C4-2B (cell line): Measurements from ENCODE around the gene STAMBPL1.

Source experiments
- ZFX ChIP-seq: fragments of 450-650 bp; IDR thresholded peaks from 2 replicates; pipeline ENCODE4 v1.6.1; 2017
- TF ChIP-seq, protein P1 (sequence below): fragments of 450-650 bp; conservative IDR thresholded peaks from 2 replicates; pipeline ENCODE4 v1.5.1; 2017; ENCODE audit warnings: mild to moderate bottlenecking

GRCh38 chr10:88962336-88962735 lies 82.3 kb downstream of the STAMBPL1 start:
- TF ChIP-seq, protein P1, sequence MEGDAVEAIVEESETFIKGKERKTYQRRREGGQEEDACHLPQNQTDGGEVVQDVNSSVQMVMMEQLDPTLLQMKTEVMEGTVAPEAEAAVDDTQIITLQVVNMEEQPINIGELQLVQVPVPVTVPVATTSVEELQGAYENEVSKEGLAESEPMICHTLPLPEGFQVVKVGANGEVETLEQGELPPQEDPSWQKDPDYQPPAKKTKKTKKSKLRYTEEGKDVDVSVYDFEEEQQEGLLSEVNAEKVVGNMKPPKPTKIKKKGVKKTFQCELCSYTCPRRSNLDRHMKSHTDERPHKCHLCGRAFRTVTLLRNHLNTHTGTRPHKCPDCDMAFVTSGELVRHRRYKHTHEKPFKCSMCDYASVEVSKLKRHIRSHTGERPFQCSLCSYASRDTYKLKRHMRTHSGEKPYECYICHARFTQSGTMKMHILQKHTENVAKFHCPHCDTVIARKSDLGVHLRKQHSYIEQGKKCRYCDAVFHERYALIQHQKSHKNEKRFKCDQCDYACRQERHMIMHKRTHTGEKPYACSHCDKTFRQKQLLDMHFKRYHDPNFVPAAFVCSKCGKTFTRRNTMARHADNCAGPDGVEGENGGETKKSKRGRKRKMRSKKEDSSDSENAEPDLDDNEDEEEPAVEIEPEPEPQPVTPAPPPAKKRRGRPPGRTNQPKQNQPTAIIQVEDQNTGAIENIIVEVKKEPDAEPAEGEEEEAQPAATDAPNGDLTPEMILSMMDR, result no peak
- no peak for TF ChIP-seq ZFX
